ENCODE measurements around the gene GALK1.

DNA sequence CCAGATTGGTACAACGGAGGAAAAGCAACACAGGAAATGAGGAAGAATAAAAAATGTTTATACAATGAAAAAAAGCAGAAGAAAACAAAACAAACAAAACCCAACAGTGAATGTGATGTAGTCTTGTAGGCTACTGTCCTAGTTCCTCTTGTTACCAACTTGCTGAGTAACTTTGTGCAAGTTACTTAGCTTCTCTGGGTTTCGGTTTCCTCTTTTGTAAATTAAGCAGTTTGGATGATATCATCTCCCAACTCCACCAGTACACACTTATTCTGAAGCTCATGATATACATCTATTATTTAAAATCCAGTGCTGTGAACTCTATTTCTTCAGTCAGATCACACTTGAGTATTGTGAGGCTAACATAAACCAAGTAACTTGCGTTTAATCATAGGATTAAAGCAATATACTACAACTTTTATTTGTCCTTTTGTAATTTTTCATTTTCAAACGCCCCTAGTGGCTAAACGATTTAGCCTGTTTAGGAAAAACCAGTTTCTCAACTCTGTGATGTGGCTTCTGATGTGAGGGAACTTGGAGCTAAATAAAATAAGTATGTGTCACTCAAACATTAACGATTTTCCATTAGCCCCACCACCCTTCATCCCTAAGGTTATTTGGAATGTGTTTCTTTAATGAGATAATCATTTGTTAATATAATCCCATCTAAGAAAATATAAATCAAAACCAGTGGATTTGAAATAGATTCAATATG lies 18.2 kb upstream of the GALK1 start:
- TF ChIP-seq TCF4 (CRISPR knock-in tag; IDR thresholded peaks at IDR 0.05; ENCODE audit: borderline replicate concordance) (no peak), PPARA (CRISPR knock-in tag; IDR thresholded peaks at IDR 0.05; ENCODE audit: borderline replicate concordance) (no peak), ZC3H10 (CRISPR knock-in tag; IDR thresholded peaks at IDR 0.05) (no peak), ARNTL (CRISPR knock-in tag; IDR thresholded peaks at IDR 0.05; ENCODE audit: borderline replicate concordance, low read depth) (no peak), ISL1 (CRISPR knock-in tag; IDR thresholded peaks at IDR 0.05) (no peak), ZFP30 (CRISPR knock-in tag; IDR thresholded peaks at IDR 0.05) (no peak), ZNF565 (CRISPR knock-in tag; conservative IDR thresholded peaks at IDR 0.05; ENCODE audit: low read depth) (no peak), TOX (CRISPR knock-in tag; IDR thresholded peaks at IDR 0.05; ENCODE audit: borderline replicate concordance) (no peak), ZFP3 (CRISPR knock-in tag; IDR thresholded peaks at IDR 0.05) (no peak), ZNF8 (CRISPR knock-in tag; IDR thresholded peaks at IDR 0.05) (no peak)
- TF ChIP-seq, protein P1, sequence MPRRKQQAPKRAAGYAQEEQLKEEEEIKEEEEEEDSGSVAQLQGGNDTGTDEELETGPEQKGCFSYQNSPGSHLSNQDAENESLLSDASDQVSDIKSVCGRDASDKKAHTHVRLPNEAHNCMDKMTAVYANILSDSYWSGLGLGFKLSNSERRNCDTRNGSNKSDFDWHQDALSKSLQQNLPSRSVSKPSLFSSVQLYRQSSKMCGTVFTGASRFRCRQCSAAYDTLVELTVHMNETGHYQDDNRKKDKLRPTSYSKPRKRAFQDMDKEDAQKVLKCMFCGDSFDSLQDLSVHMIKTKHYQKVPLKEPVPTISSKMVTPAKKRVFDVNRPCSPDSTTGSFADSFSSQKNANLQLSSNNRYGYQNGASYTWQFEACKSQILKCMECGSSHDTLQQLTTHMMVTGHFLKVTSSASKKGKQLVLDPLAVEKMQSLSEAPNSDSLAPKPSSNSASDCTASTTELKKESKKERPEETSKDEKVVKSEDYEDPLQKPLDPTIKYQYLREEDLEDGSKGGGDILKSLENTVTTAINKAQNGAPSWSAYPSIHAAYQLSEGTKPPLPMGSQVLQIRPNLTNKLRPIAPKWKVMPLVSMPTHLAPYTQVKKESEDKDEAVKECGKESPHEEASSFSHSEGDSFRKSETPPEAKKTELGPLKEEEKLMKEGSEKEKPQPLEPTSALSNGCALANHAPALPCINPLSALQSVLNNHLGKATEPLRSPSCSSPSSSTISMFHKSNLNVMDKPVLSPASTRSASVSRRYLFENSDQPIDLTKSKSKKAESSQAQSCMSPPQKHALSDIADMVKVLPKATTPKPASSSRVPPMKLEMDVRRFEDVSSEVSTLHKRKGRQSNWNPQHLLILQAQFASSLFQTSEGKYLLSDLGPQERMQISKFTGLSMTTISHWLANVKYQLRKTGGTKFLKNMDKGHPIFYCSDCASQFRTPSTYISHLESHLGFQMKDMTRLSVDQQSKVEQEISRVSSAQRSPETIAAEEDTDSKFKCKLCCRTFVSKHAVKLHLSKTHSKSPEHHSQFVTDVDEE (CRISPR knock-in tag; IDR thresholded peaks at IDR 0.05): no peak

Measured in SK-N-SH treated with all-trans-retinoic acid at 6 μM for 48 hours (cell line).